ENCODE data around the gene CCND1.

DNA sequence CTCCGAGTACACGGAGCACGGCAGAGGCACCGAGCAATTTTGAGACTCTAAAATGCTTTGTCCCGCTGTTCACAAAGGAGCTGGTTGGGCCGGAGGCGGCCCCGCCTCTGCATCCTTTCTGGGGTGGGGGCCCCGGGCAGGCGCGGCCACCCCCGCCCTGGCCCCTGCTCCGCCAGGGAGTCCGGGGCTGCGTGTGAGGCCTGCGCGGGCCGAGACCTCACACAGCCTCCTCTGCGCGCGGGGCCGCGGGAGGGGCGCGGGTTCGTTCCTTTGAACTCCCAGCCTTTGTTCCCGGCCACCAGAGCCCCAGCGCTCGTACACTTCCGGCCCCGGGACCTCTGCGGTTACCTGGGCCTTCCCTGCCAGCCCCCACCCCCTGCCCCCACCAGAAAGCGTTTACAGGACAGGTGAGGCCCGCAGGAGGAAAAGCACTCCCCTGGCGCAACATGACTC, 61.3 kb downstream of the CCND1 start:
- TF ChIP-seq, protein P1, sequence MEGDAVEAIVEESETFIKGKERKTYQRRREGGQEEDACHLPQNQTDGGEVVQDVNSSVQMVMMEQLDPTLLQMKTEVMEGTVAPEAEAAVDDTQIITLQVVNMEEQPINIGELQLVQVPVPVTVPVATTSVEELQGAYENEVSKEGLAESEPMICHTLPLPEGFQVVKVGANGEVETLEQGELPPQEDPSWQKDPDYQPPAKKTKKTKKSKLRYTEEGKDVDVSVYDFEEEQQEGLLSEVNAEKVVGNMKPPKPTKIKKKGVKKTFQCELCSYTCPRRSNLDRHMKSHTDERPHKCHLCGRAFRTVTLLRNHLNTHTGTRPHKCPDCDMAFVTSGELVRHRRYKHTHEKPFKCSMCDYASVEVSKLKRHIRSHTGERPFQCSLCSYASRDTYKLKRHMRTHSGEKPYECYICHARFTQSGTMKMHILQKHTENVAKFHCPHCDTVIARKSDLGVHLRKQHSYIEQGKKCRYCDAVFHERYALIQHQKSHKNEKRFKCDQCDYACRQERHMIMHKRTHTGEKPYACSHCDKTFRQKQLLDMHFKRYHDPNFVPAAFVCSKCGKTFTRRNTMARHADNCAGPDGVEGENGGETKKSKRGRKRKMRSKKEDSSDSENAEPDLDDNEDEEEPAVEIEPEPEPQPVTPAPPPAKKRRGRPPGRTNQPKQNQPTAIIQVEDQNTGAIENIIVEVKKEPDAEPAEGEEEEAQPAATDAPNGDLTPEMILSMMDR (IDR thresholded peaks at IDR 0.05) = no peak
- no peak for TF ChIP-seq POLR2A (IDR thresholded peaks at IDR 0.05)

Measured in right lobe of liver (tissue), 4 donors.